Mammary epithelial cell (primary cell): ENCODE measurements around the gene ACADM.

Source experiments
- EZH2 ChIP-seq: IDR thresholded peaks from 2 replicates; pipeline ENCODE4 v1.6.1; 2012; ENCODE audit warnings: low read length, inconsistent platforms, borderline replicate concordance
- TF ChIP-seq, protein P1 (sequence below), 2 donors: IDR thresholded peaks in 1 of 2; conservative IDR thresholded peaks in 1 of 2; 2 replicates each; pipeline ENCODE4 v1.5.1; 2011 to 2012; ENCODE audit warnings: inconsistent platforms in 2 of 2, low read length in 2 of 2, mild to moderate bottlenecking in 2 of 2, control low read depth in 1 of 2, low read depth in 1 of 2; ENCODE audit not compliant: insufficient read depth in 1 of 2; ENCODE audit errors: extremely low read depth in 1 of 2

DNA sequence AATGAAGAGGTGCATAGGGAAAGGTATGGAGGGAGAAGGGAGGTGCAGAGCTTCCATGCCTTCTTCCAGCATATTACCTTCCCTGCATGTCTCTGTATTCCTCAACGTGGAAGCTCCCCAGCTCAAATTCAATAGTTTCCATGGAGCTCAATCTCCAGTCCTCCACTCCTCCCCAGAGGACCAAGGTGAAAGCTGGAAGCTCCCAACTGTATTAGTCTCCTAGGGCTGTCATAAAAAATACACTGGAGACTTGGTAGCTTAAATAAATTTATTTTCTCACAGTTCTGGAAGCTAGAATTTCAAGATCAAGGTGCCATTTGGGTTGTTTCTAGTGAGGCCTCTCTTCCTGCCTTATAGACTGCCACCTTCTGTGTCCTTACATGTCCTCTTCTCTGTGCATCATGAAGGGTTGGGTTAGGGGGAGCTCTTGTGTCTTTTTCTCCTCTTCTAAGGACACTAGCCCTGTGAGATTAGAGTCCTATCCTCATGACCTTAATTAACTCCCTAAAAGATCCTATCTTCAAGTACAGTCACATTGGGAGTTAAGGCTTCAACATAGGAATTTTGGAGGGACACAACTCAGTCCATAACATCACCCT lies 39.6 kb downstream of the ACADM start:
- TF ChIP-seq EZH2 = no peak
- TF ChIP-seq, protein P1, sequence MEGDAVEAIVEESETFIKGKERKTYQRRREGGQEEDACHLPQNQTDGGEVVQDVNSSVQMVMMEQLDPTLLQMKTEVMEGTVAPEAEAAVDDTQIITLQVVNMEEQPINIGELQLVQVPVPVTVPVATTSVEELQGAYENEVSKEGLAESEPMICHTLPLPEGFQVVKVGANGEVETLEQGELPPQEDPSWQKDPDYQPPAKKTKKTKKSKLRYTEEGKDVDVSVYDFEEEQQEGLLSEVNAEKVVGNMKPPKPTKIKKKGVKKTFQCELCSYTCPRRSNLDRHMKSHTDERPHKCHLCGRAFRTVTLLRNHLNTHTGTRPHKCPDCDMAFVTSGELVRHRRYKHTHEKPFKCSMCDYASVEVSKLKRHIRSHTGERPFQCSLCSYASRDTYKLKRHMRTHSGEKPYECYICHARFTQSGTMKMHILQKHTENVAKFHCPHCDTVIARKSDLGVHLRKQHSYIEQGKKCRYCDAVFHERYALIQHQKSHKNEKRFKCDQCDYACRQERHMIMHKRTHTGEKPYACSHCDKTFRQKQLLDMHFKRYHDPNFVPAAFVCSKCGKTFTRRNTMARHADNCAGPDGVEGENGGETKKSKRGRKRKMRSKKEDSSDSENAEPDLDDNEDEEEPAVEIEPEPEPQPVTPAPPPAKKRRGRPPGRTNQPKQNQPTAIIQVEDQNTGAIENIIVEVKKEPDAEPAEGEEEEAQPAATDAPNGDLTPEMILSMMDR (conservative IDR thresholded peaks at IDR 0.05 in 1 of 2, IDR thresholded peaks at IDR 0.05 in 1 of 2; ENCODE audit: extremely low read depth in 1 of 2, insufficient read depth in 1 of 2, low read depth in 1 of 2, low read length in 2 of 2) = no peak
